Measurements from ENCODE around the gene RASL12. TPM values are rescaled to one million over a fixed set of nuclear protein-coding genes. Genes with fewer than 3 reads are reported as not detected.

RASL12 gene
- total and polyA plus RNA-seq, 10 donors, result 2.7 to 38.5 (median 9.3) TPM

GRCh38 chr15:65034719-65035118 is 33.1 kb downstream of the RASL12 start:
- no peaks in the 10 kb centered on the region for H3K9me3 ChIP-seq
- TF ChIP-seq CTCF (IDR thresholded peaks at IDR 0.05 in 8 of 11, conservative IDR thresholded peaks at IDR 0.05 in 3 of 11) (no peak), POLR2AphosphoS5 (IDR thresholded peaks at IDR 0.05) (no peak)
- intact Hi-C loops (cut with DNase I; ENCODE audit: low total_unique reads), result loop anchor here (5.0 kb wide), 1 partner anchor 263 kb away; the partner anchor contains the start of gene RNU5A-1
- DNase-seq, result no peak
- 79 to 90% (median 84%) methylated on average over 11 of the region's 11 CpGs for WGBS, 5 donors
- H3K36me3 ChIP-seq, result no peaks in the 10 kb centered on the region
- H3K4me1 ChIP-seq, result peaks cover 0 to 22% (median 14%) of the 10 kb centered on the region in 6 donors
- no peaks in the 10 kb centered on the region for H3K27me3 ChIP-seq (replicated peaks in 1 of 7)
- H3K27ac ChIP-seq, result no peak overlapping the region
- no peak overlapping the region for H3K4me3 ChIP-seq

- Histone ChIP-seq H3K4me3 (no peak overlapping the region), H3K4me1 (peaks cover 0 to 26% (median 16%) of the 10 kb centered on the region in 6 donors), H3K9me3 (no peaks in the 10 kb centered on the region), H3K27ac (no peak overlapping the region), H3K27me3 (replicated peaks in 1 of 7) (no peaks in the 10 kb centered on the region), H3K36me3 (no peaks in the 10 kb centered on the region)
- no peak for DNase-seq
- TF ChIP-seq POLR2A (IDR thresholded peaks at IDR 0.05) (no peak), POLR2AphosphoS5 (IDR thresholded peaks at IDR 0.05) (no peak), CTCF (IDR thresholded peaks at IDR 0.05 in 8 of 11, conservative IDR thresholded peaks at IDR 0.05 in 3 of 11) (peak in 3 of 11 experiments; percentile 6 to 21 (median 6))
- 9 to 17% (median 13%) methylated on average over 4 of the region's 4 CpGs for WGBS, 5 donors
- intact Hi-C loops (cut with DNase I; ENCODE audit: low total_unique reads), result loop anchor here (5.0 kb wide), 1 partner anchor 264 kb away; the partner anchor contains the start of gene RNU5A-1
These were observed 34.0 kb downstream of the RASL12 start for GRCh38 chr15:65033659-65034269.

- intact Hi-C loops (cut with DNase I; ENCODE audit: low total_unique reads), result loop anchor here (5.0 kb wide), 1 partner anchor 264 kb away; the partner anchor contains the start of gene RNU5A-1
- WGBS, 5 donors, result 24 to 42% (median 25%) methylated on average over 6 to 13 of the region's 13 CpGs
These were observed 34.8 kb downstream of the RASL12 start for GRCh38 chr15:65032801-65033537.

More at GRCh38 chr15:65032801-65033537, 34.8 kb downstream of the RASL12 start:
- Histone ChIP-seq H3K9me3 (no peaks in the 10 kb centered on the region), H3K27ac (no peak overlapping the region), H3K36me3 (no peaks in the 10 kb centered on the region), H3K4me3 (no peak overlapping the region), H3K27me3 (replicated peaks in 1 of 7) (no peaks in the 10 kb centered on the region), H3K4me1 (peaks cover 6 to 34% (median 24%) of the 10 kb centered on the region in 6 donors)
- peak; percentile 81 for DNase-seq
- TF ChIP-seq POLR2A (IDR thresholded peaks at IDR 0.05) (no peak), CTCF (IDR thresholded peaks at IDR 0.05 in 8 of 11, conservative IDR thresholded peaks at IDR 0.05 in 3 of 11) (peak; percentile 42 to 75 (median 62)), POLR2AphosphoS5 (IDR thresholded peaks at IDR 0.05) (peak in 1 of 3 donors; percentile 24)

All from spleen (tissue), 11 donors.